Activated CD8-positive, alpha-beta T cell treated with anti-CD3 and anti-CD28 coated beads for 36 hours (primary cell): Measurements from ENCODE around the gene CTCFL. TPM values are rescaled to one million over a fixed set of nuclear protein-coding genes. Genes with fewer than 3 reads are reported as not detected.

Source experiments
- ATAC-seq: fragments of 200-7000 bp; cut with Tn5 transposase; one replicate; pipeline ENCODE4 v1.10.0; 2021; ENCODE audit warnings: mild to moderate bottlenecking, moderate library complexity
- CTCF ChIA-PET: fragments of 350-600 bp; sonication (Branson Sonifier 250); formaldehyde crosslinking; loops from one replicate; lab custom pipeline; 2021; ENCODE audit warnings: antibody characterized with exemption; lab: Charles Lee
- POLR2A ChIA-PET: fragments of 350-600 bp; sonication (Branson Sonifier 250); formaldehyde crosslinking; loops from one replicate; lab custom pipeline; 2021; ENCODE audit warnings: antibody characterized with exemption; lab: Charles Lee
- DNase-seq: peaks from one replicate; pipeline ENCODE4 v3.0.0-alpha.2; 2020
- H3K27ac Mint-ChIP-seq: one replicate; pipeline ENCODE4 v1.8.0; 2021; ENCODE audit warnings: mild to moderate bottlenecking, mixed read lengths
- H3K27me3 Mint-ChIP-seq: one replicate; pipeline ENCODE4 v1.8.0; 2021; ENCODE audit warnings: mixed read lengths
- H3K36me3 Mint-ChIP-seq: one replicate; pipeline ENCODE4 v1.8.0; 2021; ENCODE audit warnings: low read depth, mixed read lengths
- H3K4me1 Mint-ChIP-seq: one replicate; pipeline ENCODE4 v1.8.0; 2021; ENCODE audit warnings: low read depth, mixed read lengths
- H3K4me3 Mint-ChIP-seq: one replicate; pipeline ENCODE4 v1.8.0; 2021; ENCODE audit warnings: mild to moderate bottlenecking, moderate library complexity, mixed read lengths
- H3K9me3 Mint-ChIP-seq: one replicate; pipeline ENCODE4 v1.8.0; 2021; ENCODE audit warnings: mixed read lengths
- intact Hi-C: fragments of 100-400 bp; cut with micrococcal nuclease; formaldehyde crosslinking; loops from one replicate; pipeline ENCODE4 v1.10.0; 2022
- total RNA-seq, 2 experiments: library from RNA; stranded (reverse); gene quantifications; one replicate each; pipeline ENCODE4 v1.2.3, GENCODE V29; 2021
- TF ChIP-seq, protein P1 (sequence below): fragments of 200-600 bp; IDR thresholded peaks from one replicate; pipeline ENCODE4 v1.8.0; 2022; ENCODE audit warnings: antibody characterized with exemption, mild to moderate bottlenecking

Gene CTCFL
- total RNA-seq, 2 experiments from 2014 or later: not detected

DNA sequence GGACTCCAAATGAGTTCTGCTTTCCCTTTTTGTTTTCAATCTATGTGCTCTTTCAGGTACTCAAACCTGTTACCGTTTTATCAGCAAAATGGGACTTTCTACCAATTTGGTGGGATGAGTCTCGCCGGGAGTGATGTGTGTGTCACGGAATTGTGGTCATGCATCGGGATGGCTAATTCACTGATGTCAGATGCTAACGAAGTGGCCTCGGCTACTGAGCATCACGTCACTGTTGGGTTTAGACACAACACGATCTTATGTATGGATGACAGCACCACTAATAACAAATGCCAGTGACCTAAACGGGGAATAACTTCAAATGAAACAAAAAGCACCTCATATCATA, 34.3 kb upstream of the CTCFL start:
- Mint-ChIP-seq H3K27me3 (peaks cover 21% of the 10 kb centered on the region), H3K4me1 (no peaks in the 10 kb centered on the region), H3K36me3 (no peaks in the 10 kb centered on the region), H3K9me3 (no peaks in the 10 kb centered on the region), H3K27ac (no peak overlapping the region), H3K4me3 (no peak overlapping the region)
- DNase-seq (no peak), ATAC-seq (no peak)
- CTCF ChIA-PET: no interaction called here
- POLR2A ChIA-PET: no interaction called here
- TF ChIP-seq, protein P1, sequence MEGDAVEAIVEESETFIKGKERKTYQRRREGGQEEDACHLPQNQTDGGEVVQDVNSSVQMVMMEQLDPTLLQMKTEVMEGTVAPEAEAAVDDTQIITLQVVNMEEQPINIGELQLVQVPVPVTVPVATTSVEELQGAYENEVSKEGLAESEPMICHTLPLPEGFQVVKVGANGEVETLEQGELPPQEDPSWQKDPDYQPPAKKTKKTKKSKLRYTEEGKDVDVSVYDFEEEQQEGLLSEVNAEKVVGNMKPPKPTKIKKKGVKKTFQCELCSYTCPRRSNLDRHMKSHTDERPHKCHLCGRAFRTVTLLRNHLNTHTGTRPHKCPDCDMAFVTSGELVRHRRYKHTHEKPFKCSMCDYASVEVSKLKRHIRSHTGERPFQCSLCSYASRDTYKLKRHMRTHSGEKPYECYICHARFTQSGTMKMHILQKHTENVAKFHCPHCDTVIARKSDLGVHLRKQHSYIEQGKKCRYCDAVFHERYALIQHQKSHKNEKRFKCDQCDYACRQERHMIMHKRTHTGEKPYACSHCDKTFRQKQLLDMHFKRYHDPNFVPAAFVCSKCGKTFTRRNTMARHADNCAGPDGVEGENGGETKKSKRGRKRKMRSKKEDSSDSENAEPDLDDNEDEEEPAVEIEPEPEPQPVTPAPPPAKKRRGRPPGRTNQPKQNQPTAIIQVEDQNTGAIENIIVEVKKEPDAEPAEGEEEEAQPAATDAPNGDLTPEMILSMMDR: no peak
- intact Hi-C loops: no loop called here

DNA sequence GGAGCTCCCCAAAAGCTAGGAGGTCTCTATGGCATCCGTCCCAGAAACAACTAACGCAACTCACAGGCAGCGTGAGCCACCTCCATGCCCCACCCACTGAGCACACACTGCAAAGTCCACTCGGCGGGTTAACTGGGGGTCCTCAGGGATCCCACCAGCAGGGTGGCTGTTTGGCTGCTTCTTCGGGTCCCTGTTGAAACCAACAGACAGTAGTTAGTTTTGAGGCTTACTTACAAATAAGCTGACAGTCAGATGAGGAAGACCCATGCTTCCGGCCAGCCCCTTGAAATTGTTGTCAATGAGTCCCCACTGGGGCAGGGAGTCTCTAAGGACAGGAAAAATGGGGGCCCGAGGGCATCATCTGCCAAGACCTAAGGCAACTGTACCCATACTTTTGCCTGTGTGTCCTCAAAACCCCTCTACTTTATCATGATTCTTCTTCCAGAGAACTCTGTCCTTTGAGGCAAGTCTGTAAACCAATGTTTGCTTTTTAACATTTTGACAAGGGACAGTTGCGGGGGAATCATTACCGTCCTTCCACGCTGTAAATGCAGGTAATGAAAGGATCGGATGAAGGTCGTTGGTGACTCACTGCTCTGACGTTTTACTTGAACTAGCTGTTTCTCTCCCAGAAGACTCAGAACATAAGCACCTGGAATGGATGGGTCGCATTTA, 33.8 kb upstream of the CTCFL start:
- CTCF ChIA-PET: no interaction called here
- TF ChIP-seq, protein P1: no peak
- Mint-ChIP-seq H3K9me3 (no peaks in the 10 kb centered on the region), H3K27me3 (peaks cover 21% of the 10 kb centered on the region), H3K27ac (no peak overlapping the region), H3K36me3 (no peaks in the 10 kb centered on the region), H3K4me1 (no peaks in the 10 kb centered on the region), H3K4me3 (no peak overlapping the region)
- ATAC-seq (no peak), DNase-seq (no peak)
- intact Hi-C loops: no loop called here
- POLR2A ChIA-PET: no interaction called here

DNA sequence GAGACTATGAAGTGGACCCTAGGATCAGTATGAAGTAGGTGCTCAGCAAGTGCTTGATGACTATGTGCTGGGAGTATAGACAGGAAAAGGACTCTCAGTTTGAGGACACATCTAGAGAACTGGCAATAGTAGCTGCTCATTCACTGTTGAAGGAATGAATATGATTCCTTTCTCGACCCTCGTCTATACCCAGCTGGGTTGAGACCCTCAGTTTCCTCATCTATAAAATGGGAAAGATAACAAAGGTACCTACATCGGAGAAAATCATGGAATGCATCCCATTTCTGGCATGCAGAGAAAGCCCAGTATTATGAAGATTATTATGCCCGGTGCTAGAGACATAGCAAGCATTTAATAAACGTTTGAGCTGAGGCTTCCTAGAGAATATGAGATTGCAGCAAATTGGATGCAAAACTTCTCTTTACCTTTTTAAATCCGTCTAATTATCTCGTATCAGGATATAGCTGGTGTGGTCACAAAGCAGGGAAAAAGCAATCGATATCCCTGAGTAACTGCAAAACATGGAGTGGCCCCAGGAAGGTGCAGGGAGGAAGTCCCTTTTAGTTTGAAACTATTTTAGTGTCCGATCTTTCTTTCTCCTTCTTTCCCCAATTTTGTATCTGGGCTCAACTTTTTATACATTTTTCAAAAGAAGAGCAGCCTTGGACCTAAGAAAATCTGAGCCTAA, 33.1 kb upstream of the CTCFL start:
- TF ChIP-seq, protein P1: no peak
- POLR2A ChIA-PET: no interaction called here
- no peaks in the 10 kb centered on the region for H3K36me3 Mint-ChIP-seq
- no peak overlapping the region for H3K27ac Mint-ChIP-seq
- intact Hi-C loops: no loop called here
- DNase-seq: no peak
- peaks cover 21% of the 10 kb centered on the region for H3K27me3 Mint-ChIP-seq
- H3K4me1 Mint-ChIP-seq: no peaks in the 10 kb centered on the region
- no peaks in the 10 kb centered on the region for H3K9me3 Mint-ChIP-seq
- CTCF ChIA-PET: no interaction called here
- no peak overlapping the region for H3K4me3 Mint-ChIP-seq
- ATAC-seq: no peak

DNA sequence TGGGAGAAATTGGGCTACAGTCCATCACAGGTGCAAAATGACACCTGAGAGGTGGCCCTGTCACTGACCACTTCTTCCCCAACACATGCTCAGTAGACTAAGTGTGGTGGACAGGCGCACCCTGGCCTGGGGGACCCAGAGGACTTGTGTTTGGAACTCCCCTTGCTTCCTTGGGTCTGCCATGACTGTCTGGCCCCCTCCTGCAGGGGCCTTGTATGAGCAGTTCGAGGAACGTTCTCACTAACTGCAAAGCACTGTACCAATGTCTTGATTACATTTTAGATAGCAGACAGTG, 32.0 kb upstream of the CTCFL start:
- ChIA-PET CTCF (no interaction called here), POLR2A (no interaction called here)
- Mint-ChIP-seq H3K4me1 (no peaks in the 10 kb centered on the region), H3K27me3 (peaks cover 21% of the 10 kb centered on the region), H3K9me3 (no peaks in the 10 kb centered on the region), H3K4me3 (no peak overlapping the region), H3K27ac (no peak overlapping the region), H3K36me3 (no peaks in the 10 kb centered on the region)
- intact Hi-C loops: no loop called here
- ATAC-seq (no peak), DNase-seq (no peak)
- TF ChIP-seq, protein P1: no peak

DNA sequence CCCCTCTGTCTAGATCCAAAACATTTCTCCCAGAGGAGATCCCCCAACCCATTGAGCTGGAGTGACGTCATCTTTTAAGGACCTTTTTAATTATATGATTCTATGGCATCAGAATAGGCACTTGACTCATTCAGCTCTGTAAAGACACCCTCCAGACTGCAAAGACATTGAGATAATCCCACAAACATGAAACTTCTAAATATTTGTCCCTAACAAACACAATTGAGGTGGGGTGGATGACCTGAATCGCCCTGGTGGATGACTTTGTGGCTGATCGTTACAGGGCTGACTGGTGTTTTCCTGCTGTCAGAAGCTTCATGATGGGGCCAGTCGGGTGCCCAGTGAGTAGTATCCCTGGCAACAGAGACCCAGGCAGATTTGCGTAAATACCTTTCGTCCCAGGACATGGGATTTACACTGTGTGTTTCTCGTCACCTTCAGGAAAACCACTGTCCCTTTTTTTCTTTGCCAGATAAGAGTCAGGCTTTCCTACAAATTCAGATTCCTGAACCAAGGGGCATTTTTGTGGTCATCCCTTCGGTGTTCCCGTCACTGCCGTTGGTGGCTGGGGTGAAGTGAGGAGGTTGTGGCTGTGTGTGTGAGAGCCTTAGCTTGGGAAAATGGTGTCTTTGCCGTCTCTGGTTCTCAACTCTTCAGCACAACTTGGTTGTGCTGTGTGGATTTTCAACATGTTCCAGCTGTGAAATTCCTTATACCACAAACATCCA, 30.7 kb upstream of the CTCFL start:
- intact Hi-C loops: no loop called here
- Mint-ChIP-seq H3K9me3 (no peaks in the 10 kb centered on the region), H3K27me3 (peaks cover 21% of the 10 kb centered on the region), H3K4me1 (no peaks in the 10 kb centered on the region), H3K27ac (no peak overlapping the region), H3K36me3 (no peaks in the 10 kb centered on the region), H3K4me3 (no peak overlapping the region)
- TF ChIP-seq, protein P1: no peak
- ATAC-seq (no peak), DNase-seq (no peak)
- CTCF ChIA-PET: interaction anchor here (1.2 kb wide), 1 partner anchor 57 kb away, joined by 3 read pairs; no protein-coding TSS in a partner anchor
- POLR2A ChIA-PET: interaction anchor here (1.0 kb wide), 1 partner anchor 12 kb away, joined by 3 read pairs; no protein-coding TSS in a partner anchor
